ENCODE data around the gene RABL6.
"Not testable (repeated sequence)": the region's sequence is repeated elsewhere in the genome, so short reads cannot be mapped to it uniquely, and the experiment has no call there.

RABL6 gene

GRCh38 chr9:136829981-136830885, 22.5 kb downstream of the RABL6 start:
- no peak overlapping the region for H3K27ac ChIP-seq
- TF ChIP-seq ZFX (IDR thresholded peaks at IDR 0.05) (no peak), CTCF (conservative IDR thresholded peaks at IDR 0.05) (no peak)

- H3K27ac ChIP-seq = no peak overlapping the region
Measured at GRCh38 chr9:136831002-136831719, 23.4 kb downstream of the RABL6 start.

GRCh38 chr9:136831720-136832104, 24.0 kb downstream of the RABL6 start:
- TF ChIP-seq ZFX (IDR thresholded peaks at IDR 0.05) (no peak), CTCF (conservative IDR thresholded peaks at IDR 0.05) (no peak)
- no peak overlapping the region for H3K27ac ChIP-seq

More at GRCh38 chr9:136831002-136831719, 23.4 kb downstream of the RABL6 start:
- TF ChIP-seq ZFX (IDR thresholded peaks at IDR 0.05) (no peak), CTCF (conservative IDR thresholded peaks at IDR 0.05) (no peak)

GRCh38 chr9:136832581-136832980, 24.8 kb downstream of the RABL6 start:
- no peak for TF ChIP-seq ZFX (IDR thresholded peaks at IDR 0.05)
- TF ChIP-seq CTCF (conservative IDR thresholded peaks at IDR 0.05) = no peak
- no peak overlapping the region for H3K27ac ChIP-seq

GRCh38 chr9:136833381-136834048, 25.8 kb downstream of the RABL6 start:
- H3K27ac ChIP-seq = not testable (repeated sequence)

GRCh38 chr9:136835162-136835931, 27.6 kb downstream of the RABL6 start:
- no peak overlapping the region for H3K27ac ChIP-seq
- no peak for TF ChIP-seq ZFX (IDR thresholded peaks at IDR 0.05)
- no peak for TF ChIP-seq CTCF (conservative IDR thresholded peaks at IDR 0.05)

Measured in C4-2B (cell line).